Hematopoietic multipotent progenitor cell treated with erythropoietin and hydrocortisone succinate and interleukin-3 and kit ligand, for 15 days (in vitro differentiated cells): ENCODE results near the gene IL33.

ENCODE experiments used
- DNase-seq: peaks from one replicate; pipeline ENCODE4 v3.0.0-alpha.2; 2015; ENCODE audit warnings: low spot score

The IL33 gene

GRCh38 chr9:6304232-6304631, 88.6 kb downstream of the IL33 start:
- no peak for DNase-seq

GRCh38 chr9:6305954-6306563, 90.5 kb downstream of the IL33 start:
- DNase-seq = no peak
